HG02973 (cell line): Measurements from ENCODE around the gene MAGEE1.

ENCODE experiments used
- ATAC-seq: cut with Tn5 transposase; IDR thresholded peaks from one replicate; pipeline ENCODE4 v1.9.1; 2021; ENCODE audit warnings: moderate library complexity; ENCODE audit not compliant: unreplicated experiment

MAGEE1 gene, protein sequence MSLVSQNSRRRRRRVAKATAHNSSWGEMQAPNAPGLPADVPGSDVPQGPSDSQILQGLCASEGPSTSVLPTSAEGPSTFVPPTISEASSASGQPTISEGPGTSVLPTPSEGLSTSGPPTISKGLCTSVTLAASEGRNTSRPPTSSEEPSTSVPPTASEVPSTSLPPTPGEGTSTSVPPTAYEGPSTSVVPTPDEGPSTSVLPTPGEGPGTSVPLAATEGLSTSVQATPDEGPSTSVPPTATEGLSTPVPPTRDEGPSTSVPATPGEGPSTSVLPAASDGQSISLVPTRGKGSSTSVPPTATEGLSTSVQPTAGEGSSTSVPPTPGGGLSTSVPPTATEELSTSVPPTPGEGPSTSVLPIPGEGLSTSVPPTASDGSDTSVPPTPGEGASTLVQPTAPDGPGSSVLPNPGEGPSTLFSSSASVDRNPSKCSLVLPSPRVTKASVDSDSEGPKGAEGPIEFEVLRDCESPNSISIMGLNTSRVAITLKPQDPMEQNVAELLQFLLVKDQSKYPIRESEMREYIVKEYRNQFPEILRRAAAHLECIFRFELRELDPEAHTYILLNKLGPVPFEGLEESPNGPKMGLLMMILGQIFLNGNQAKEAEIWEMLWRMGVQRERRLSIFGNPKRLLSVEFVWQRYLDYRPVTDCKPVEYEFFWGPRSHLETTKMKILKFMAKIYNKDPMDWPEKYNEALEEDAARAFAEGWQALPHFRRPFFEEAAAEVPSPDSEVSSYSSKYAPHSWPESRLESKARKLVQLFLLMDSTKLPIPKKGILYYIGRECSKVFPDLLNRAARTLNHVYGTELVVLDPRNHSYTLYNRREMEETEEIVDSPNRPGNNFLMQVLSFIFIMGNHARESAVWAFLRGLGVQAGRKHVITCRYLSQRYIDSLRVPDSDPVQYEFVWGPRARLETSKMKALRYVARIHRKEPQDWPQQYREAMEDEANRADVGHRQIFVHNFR

DNA sequence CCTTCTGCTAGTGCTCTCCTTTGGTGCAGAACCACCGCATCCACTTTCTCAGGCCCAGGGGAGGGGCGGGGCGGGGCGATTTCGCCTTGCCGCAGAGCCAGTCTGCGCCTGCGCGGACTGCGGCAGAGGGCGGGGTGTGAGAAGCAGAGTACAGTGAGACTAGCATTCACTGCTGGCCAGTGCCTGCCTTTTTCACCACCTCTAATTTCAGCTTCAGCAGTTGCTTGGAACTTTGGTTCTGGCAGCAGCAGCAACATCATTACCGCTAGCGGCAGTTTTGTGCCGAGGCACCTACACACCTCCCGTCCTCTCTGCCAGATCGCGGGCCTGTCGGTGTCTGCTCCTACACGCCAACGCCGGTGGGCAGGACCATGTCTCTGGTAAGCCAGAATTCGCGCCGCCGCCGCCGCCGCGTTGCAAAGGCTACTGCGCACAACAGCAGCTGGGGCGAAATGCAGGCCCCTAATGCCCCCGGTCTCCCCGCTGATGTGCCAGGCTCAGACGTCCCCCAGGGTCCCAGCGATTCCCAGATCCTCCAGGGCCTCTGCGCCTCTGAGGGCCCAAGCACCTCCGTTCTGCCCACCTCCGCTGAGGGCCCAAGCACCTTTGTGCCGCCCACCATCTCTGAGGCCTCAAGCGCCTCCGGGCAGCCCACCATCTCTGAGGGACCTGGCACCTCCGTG lies at the start of gene MAGEE1:
TSS of gene MAGEE1 (plus strand) at position 151 of the 683 bp plus-strand sequence. CDS start at position 372, 221 bp downstream.
- ATAC-seq: peak; percentile 81

DNA sequence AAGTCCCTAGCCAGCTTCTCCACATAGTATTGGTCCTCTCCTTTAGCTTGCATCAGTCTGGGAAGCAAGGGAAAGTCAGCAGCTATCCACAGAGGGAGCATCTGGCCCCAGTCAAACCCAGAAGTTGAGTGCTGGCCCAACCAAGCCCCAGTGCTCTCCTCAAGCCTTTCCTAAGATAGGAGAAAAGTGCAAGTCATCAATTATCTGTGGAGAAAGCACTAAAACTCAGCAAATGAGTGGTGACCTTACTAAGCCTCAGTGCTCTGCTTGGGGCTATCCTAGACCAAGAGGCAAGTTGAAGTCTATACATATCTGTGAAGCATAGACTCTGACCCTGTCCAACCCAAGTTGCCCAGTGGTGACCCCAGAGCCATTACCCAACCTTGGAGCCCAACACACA lies 28.5 kb upstream of the MAGEE1 start:
- ATAC-seq: no peak

DNA sequence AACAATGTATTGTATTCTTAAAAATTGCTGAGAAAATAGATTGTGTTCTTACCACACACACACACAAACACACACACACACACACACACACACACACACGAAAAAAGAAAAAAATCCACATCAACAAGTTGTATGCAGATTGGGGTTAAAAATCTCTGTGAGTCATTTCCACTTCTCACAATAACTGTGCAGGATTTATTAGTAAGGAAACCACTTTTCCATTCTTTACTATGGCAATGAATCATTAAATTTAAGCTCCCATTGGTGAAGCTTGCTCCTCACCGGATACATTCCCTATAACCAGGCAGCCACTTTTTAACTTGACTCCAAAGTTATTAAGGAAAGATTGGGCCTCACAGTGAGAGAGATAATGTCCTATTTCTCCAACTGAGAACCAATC lies 19.7 kb upstream of the MAGEE1 start:
- no peak for ATAC-seq

DNA sequence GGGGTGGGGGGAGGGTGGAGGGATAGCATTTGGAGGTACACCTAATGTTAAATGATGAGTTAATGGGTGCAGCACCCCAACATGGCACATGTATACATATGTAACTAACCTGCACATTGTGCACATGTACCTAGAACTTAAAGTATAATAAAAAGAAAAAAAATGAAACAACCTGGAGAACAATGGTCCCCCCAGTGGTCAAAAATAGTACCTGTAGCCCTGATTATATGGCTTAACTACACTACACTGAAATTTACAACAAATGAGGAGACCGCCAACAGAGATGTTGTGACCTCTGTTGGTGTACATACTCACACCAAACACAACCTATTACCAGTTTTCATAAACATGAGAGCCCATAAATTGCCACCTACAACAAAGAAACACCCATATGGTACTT lies 7.3 kb upstream of the MAGEE1 start:
- ATAC-seq: no peak

DNA sequence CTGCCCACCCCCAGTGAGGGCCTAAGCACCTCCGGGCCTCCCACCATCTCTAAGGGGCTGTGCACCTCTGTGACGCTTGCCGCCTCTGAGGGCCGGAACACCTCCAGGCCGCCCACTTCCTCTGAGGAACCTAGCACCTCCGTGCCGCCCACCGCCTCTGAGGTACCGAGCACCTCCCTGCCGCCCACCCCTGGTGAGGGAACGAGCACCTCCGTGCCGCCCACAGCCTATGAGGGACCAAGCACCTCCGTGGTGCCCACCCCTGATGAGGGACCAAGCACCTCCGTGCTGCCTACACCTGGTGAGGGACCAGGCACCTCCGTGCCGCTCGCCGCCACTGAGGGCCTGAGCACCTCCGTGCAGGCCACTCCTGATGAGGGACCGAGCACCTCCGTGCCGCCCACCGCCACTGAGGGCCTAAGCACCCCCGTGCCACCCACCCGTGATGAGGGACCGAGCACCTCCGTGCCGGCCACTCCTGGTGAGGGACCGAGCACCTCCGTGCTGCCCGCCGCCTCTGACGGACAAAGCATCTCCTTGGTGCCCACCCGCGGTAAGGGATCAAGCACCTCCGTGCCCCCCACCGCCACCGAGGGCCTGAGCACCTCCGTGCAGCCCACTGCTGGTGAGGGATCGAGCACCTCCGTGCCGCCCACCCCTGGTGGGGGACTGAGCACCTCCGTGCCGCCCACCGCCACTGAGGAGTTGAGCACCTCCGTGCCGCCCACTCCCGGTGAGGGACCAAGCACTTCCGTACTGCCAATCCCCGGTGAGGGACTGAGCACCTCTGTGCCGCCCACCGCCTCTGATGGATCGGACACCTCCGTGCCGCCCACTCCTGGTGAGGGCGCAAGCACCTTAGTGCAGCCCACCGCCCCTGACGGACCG lies 977 bp downstream of the MAGEE1 start:
- ATAC-seq: peak; percentile 33

DNA sequence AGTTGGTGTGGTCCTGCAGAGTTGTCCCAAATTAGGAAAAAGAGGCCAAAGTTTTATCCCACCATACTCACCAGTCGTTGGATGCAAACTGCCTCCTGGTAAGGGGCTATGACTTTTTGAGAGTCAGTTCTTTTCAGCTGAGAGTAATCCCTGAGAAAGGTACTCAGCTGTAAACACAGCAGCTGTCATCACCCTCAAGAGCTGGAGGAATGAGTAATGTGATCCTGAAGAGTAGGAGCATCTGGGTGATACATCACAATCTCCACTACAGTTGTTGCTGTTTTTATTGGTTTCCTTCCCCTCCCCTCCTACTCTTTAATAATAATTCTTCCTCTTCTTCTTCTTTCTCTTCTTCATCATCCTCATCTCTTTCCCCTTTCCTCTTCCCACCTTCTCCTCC lies 5.7 kb downstream of the MAGEE1 start:
- no peak for ATAC-seq

DNA sequence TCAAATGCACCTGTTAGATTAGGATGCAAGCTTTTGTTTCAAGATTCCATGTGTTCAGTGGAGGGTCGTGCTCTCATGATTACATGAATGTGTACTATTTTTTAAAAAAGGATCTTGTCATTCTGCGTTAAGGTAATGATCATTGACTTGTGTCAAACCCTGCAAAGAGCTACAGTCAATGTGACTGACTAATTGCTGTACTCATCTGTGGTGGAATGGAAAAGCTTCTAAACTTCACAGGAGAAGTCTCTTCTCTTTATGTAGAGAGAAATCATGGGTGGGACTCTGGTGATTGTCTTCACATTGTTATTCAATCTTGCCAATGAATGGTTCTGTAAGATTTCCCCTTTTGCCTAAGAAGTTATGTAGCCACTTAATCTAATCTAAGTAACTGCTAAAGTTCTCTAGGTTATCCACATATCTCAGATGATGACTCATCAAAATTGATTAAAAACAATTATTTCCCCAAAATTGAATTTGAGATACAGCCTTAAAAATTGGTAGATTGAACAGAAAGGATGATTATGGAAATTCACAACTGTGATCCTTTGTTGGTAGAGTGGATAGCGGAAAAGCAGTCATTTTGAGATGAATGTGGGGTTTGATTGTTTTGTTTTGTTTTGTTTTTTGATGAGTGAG lies 6.7 kb downstream of the MAGEE1 start:
- no peak for ATAC-seq

DNA sequence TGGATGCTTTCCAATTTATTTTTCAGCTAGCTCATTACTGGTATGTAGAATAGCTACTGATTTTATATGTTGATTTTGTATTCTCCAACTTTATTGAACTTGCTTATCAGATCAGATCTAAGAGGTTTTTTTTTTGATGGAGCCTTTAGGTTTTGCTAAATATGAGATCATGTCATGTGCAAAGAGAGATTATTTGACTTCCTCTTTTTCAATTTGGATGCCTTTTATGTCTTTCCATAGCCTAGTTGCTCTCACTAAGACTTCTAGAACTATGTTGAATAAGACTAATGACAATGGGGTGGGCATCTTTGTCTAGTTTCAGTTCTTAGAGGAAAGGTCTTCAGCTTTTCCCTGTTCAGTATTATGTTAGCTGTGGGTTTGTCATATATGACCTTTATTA lies 11.7 kb downstream of the MAGEE1 start:
- ATAC-seq: no peak

DNA sequence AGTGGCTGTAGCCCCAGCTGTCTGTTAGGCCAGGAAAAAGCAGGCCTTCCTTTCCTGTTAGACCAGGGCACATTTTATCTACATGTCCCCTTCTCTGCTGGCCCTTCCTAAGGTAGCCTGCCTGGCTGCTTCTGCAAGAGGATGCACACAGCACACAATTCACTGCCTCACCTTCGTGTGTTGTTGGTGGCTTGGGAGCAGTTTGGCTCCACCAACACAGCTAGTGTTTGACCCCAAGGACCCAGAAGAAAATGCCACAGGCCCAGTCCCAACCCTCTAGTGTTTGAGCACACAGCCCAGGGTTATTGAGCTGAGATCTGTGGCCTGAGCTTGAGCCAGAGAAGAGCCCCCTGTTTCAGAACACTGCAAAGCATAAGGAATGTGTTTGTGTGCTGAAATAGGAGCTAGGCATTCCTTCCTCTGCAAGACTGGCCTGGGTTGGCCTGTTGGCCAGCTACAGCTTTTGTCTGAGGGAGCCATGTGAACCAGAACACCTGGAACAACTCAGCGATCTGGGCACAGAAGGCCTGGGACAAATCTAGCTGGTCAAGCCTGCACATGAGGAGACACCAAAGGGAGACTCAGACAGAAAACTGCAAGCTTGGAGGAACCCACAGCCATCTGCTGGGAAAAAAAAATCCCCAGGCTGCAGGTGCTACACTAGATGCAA lies 26.4 kb downstream of the MAGEE1 start:
- ATAC-seq: no peak

DNA sequence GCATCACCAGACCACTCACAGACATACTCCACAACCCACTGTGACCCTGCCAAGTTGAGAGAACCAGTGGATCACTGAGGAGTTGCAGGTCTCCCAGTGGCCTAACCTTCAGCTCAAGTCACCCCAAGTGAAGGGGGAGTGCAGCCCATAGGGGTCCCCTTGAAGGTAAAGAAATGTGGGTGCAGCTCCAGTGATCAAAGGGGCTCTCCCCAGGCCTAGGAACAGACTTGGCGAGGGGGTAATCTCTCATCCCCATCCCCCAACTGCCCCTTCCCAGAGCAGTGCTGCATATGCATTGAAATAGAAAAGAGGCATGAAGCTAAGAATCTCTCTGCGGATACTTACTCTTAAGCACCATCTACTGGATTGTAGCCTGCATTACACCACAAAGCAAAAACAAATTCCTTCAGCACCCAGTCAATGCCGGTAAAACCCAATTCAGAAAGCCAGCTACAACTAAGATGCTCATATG lies 27.0 kb downstream of the MAGEE1 start:
- no peak for ATAC-seq

DNA sequence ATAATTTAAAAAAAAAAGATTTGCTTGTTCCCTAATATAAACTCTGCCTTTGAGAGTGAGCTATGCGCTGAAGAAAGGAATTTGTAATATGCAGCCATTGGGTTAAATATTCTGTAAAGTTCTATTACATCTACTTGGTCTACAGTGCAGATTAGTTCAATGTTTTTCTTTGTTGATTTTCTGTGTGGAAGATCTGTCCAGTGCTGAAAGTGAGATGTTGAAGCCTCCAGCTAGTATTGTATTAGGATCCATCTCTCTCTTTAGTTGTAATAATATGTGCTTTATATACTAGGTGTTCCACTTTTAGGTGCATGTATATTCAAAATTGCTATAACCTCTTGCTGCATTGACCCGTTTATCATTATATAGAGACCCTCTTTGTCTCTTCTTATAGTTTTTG lies 49.8 kb downstream of the MAGEE1 start:
- no peak for ATAC-seq
